Umbilical cord (tissue), 2 donors: ENCODE results near the gene RFX2. TPM values are rescaled to one million over a fixed set of nuclear protein-coding genes. Genes with fewer than 3 reads are reported as not detected.

Experiments
- DNase-seq: peaks from one replicate; pipeline ENCODE4 v3.0.0-alpha.2; 2015; ENCODE audit warnings: low spot score
- total RNA-seq: library from RNA; depleted of rRNA; stranded (reverse); fragments of >200 nt; gene quantifications from one replicate; pipeline ENCODE4 v1.2.3, GENCODE V29; 2014; ENCODE audit warnings: low replicate concordance; ENCODE audit not compliant: insufficient read depth

The RFX2 gene
- total RNA-seq, 1 donor from 2014 or later: 15.4 TPM

GRCh38 chr19:5956323-5956722 lies 154.0 kb downstream of the RFX2 start:
- DNase-seq: no peak

- DNase-seq: no peak
Measured at GRCh38 chr19:5955636-5955935, 154.7 kb downstream of the RFX2 start.

- no peak for DNase-seq
Measured at GRCh38 chr19:5954293-5954692, 156.0 kb downstream of the RFX2 start.

GRCh38 chr19:5953680-5954213 lies 156.6 kb downstream of the RFX2 start:
- no peak for DNase-seq

- no peak for DNase-seq
Measured at GRCh38 chr19:5953030-5953589, 157.2 kb downstream of the RFX2 start.

- DNase-seq: no peak
Measured at GRCh38 chr19:5952193-5953029, 157.9 kb downstream of the RFX2 start.

GRCh38 chr19:5951338-5951861 lies 158.9 kb downstream of the RFX2 start:
- peak; percentile 59 for DNase-seq

- DNase-seq: no peak
Measured at GRCh38 chr19:5950741-5951140, 159.6 kb downstream of the RFX2 start.

- no peak for DNase-seq
Measured at GRCh38 chr19:5949792-5950305, 160.5 kb downstream of the RFX2 start.

- DNase-seq: peak; percentile 93
Measured at GRCh38 chr19:5948752-5949564, 161.3 kb downstream of the RFX2 start.

GRCh38 chr19:5947435-5947834 lies 162.9 kb downstream of the RFX2 start:
- peak; percentile 94 for DNase-seq

GRCh38 chr19:5943623-5944022 lies 166.7 kb downstream of the RFX2 start:
- DNase-seq: no peak

Other genes with a start within 250 kb of the RFX2 start
- not detected for gene FUT5, start 240.0 kb downstream of the RFX2 start, total RNA-seq
- gene NDUFA11, start 206.7 kb downstream of the RFX2 start, total RNA-seq: 245 TPM
- gene VMAC, start 205.6 kb downstream of the RFX2 start, total RNA-seq: 9.1 TPM
- 30.8 TPM for gene CAPS, start 196.2 kb downstream of the RFX2 start, total RNA-seq
- 38.8 TPM for gene RANBP3, start 132.4 kb downstream of the RFX2 start, total RNA-seq
- gene ACSBG2, start 25.2 kb upstream of the RFX2 start, total RNA-seq: not detected
- gene MLLT1, start 169.5 kb upstream of the RFX2 start, total RNA-seq: 4.3 TPM
- not detected for gene ACER1, start 223.1 kb upstream of the RFX2 start, total RNA-seq